Measurements from ENCODE around the gene GGA1. TPM values are rescaled to one million over a fixed set of nuclear protein-coding genes. Genes with fewer than 3 reads are reported as not detected.
A peak's percentile ranks its signal among the peaks of the same experiment; 100 is the strongest.

The GGA1 gene
- 33.5 TPM for total RNA-seq (ENCODE audit: insufficient read depth, low replicate concordance)

- DNase-seq (ENCODE audit: low spot score): peak; percentile 99
Observed at GRCh38 chr22:37608477-37609239, at the start of gene GGA1. Gene GGA1, plus strand, starts transcription at chr22:37608834. Its CDS starts 27 bp downstream, at chr22:37608861.

GRCh38 chr22:37559521-37559900, 49.1 kb upstream of the GGA1 start:
- DNase-seq (ENCODE audit: low spot score): no peak

- peak; percentile 68 for DNase-seq (ENCODE audit: low spot score)
Observed at GRCh38 chr22:37559901-37560607, 48.6 kb upstream of the GGA1 start, which contains the start of gene CDC42EP1. Gene CDC42EP1, plus strand, starts transcription at chr22:37560480. Its CDS starts 5,870 bp downstream, at chr22:37566350.

- peak; percentile 40 for DNase-seq (ENCODE audit: low spot score)
Observed at GRCh38 chr22:37560608-37561211, 47.9 kb upstream of the GGA1 start.

- peak; percentile 90 for DNase-seq (ENCODE audit: low spot score)
Observed at GRCh38 chr22:37561212-37562048, 47.2 kb upstream of the GGA1 start.

GRCh38 chr22:37562049-37562875, 46.4 kb upstream of the GGA1 start:
- DNase-seq (ENCODE audit: low spot score): no peak

- DNase-seq (ENCODE audit: low spot score): peak; percentile 82
Observed at GRCh38 chr22:37563153-37564081, 45.2 kb upstream of the GGA1 start.

GRCh38 chr22:37564111-37564711, 44.4 kb upstream of the GGA1 start:
- DNase-seq (ENCODE audit: low spot score): peak; percentile 59

GRCh38 chr22:37565830-37566229, 42.8 kb upstream of the GGA1 start:
- DNase-seq (ENCODE audit: low spot score): no peak

- no peak for DNase-seq (ENCODE audit: low spot score)
Observed at GRCh38 chr22:37566329-37566837, 42.3 kb upstream of the GGA1 start.

GRCh38 chr22:37566903-37567798, 41.5 kb upstream of the GGA1 start:
- peak; percentile 52 for DNase-seq (ENCODE audit: low spot score)

GRCh38 chr22:37568012-37568411, 40.6 kb upstream of the GGA1 start:
- no peak for DNase-seq (ENCODE audit: low spot score)

GRCh38 chr22:37568448-37569008, 40.1 kb upstream of the GGA1 start:
- no peak for DNase-seq (ENCODE audit: low spot score)

GRCh38 chr22:37569009-37569920, 39.4 kb upstream of the GGA1 start:
- no peak for DNase-seq (ENCODE audit: low spot score)

GRCh38 chr22:37569921-37570660, 38.5 kb upstream of the GGA1 start:
- no peak for DNase-seq (ENCODE audit: low spot score)

GRCh38 chr22:37570661-37570976, 38.0 kb upstream of the GGA1 start:
- no peak for DNase-seq (ENCODE audit: low spot score)
